HL-60 (cell line): ENCODE measurements around the gene EHF.

Experiments
- DNase-seq, 2 experiments: peaks; one replicate each; pipeline ENCODE4 v3.0.0-alpha.2; 2010 to 2020; ENCODE audit warnings: low read depth in 1 of 2, low spot score in 1 of 2
- H3K27ac ChIP-seq: fragments of 250-450 bp; sonication (Bioruptor Pico); replicated peaks from 2 replicates; pipeline ENCODE4 v1.5.1; 2020; ENCODE audit warnings: mild to moderate bottlenecking, moderate library complexity
- H3K27me3 ChIP-seq: fragments of 250-450 bp; sonication (Bioruptor Pico); 2 replicates; pipeline ENCODE4 v1.5.1; 2021; ENCODE audit warnings: mild to moderate bottlenecking, moderate library complexity; ENCODE audit not compliant: insufficient read depth, poor library complexity, severe bottlenecking
- H3K4me3 ChIP-seq: replicated peaks from 2 replicates; pipeline ENCODE4 v1.5.1; 2011; ENCODE audit warnings: mild to moderate bottlenecking, control low read depth, low read length; ENCODE audit not compliant: insufficient read depth
- GABPA ChIP-seq: IDR thresholded peaks from 2 replicates; pipeline ENCODE4 v1.6.1; 2012; ENCODE audit warnings: low read depth
- POLR2AphosphoS5 ChIP-seq: IDR thresholded peaks from 2 replicates; pipeline ENCODE4 v1.6.1; 2012; ENCODE audit warnings: low read depth
- SPI1 ChIP-seq: IDR thresholded peaks from 2 replicates; pipeline ENCODE4 v1.6.1; 2012; ENCODE audit warnings: low read depth, mild to moderate bottlenecking, borderline replicate concordance
- TF ChIP-seq, protein P1 (sequence below): IDR thresholded peaks from 2 replicates; pipeline ENCODE4 v1.6.1; 2012; ENCODE audit warnings: low read depth; ENCODE audit not compliant: insufficient replicate concordance
- TF ChIP-seq, protein P2 (sequence below): IDR thresholded peaks from one replicate; pipeline ENCODE4 v1.5.1; 2011; ENCODE audit warnings: low read length, control low read depth, inconsistent platforms; ENCODE audit not compliant: insufficient read depth

The EHF gene

DNA sequence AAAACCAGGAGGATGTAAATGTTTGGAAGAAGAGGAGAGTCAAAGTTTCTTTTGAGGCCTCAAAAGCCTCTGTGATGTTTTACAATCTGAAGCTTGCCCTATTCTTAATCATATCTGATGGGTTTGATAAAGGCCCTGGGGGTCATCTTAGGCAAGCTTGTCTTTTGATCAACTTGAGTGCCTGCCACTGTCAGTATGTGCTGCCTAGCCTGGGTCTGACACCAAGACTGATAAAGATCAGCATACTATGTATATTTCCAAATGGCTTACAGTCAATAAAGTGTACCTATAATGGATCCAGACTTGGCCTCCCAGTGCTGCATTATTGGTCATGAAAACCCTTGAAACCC, 12.7 kb downstream of the EHF start:
- Histone ChIP-seq H3K27ac (no peak overlapping the region), H3K4me3 (no peak overlapping the region), H3K27me3 (no peaks in the 10 kb centered on the region)
- TF ChIP-seq POLR2AphosphoS5 (no peak), SPI1 (no peak), GABPA (no peak)
- TF ChIP-seq, protein P1, sequence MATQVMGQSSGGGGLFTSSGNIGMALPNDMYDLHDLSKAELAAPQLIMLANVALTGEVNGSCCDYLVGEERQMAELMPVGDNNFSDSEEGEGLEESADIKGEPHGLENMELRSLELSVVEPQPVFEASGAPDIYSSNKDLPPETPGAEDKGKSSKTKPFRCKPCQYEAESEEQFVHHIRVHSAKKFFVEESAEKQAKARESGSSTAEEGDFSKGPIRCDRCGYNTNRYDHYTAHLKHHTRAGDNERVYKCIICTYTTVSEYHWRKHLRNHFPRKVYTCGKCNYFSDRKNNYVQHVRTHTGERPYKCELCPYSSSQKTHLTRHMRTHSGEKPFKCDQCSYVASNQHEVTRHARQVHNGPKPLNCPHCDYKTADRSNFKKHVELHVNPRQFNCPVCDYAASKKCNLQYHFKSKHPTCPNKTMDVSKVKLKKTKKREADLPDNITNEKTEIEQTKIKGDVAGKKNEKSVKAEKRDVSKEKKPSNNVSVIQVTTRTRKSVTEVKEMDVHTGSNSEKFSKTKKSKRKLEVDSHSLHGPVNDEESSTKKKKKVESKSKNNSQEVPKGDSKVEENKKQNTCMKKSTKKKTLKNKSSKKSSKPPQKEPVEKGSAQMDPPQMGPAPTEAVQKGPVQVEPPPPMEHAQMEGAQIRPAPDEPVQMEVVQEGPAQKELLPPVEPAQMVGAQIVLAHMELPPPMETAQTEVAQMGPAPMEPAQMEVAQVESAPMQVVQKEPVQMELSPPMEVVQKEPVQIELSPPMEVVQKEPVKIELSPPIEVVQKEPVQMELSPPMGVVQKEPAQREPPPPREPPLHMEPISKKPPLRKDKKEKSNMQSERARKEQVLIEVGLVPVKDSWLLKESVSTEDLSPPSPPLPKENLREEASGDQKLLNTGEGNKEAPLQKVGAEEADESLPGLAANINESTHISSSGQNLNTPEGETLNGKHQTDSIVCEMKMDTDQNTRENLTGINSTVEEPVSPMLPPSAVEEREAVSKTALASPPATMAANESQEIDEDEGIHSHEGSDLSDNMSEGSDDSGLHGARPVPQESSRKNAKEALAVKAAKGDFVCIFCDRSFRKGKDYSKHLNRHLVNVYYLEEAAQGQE: no peak
- TF ChIP-seq, protein P2, sequence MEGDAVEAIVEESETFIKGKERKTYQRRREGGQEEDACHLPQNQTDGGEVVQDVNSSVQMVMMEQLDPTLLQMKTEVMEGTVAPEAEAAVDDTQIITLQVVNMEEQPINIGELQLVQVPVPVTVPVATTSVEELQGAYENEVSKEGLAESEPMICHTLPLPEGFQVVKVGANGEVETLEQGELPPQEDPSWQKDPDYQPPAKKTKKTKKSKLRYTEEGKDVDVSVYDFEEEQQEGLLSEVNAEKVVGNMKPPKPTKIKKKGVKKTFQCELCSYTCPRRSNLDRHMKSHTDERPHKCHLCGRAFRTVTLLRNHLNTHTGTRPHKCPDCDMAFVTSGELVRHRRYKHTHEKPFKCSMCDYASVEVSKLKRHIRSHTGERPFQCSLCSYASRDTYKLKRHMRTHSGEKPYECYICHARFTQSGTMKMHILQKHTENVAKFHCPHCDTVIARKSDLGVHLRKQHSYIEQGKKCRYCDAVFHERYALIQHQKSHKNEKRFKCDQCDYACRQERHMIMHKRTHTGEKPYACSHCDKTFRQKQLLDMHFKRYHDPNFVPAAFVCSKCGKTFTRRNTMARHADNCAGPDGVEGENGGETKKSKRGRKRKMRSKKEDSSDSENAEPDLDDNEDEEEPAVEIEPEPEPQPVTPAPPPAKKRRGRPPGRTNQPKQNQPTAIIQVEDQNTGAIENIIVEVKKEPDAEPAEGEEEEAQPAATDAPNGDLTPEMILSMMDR: no peak
- no peak for DNase-seq

DNA sequence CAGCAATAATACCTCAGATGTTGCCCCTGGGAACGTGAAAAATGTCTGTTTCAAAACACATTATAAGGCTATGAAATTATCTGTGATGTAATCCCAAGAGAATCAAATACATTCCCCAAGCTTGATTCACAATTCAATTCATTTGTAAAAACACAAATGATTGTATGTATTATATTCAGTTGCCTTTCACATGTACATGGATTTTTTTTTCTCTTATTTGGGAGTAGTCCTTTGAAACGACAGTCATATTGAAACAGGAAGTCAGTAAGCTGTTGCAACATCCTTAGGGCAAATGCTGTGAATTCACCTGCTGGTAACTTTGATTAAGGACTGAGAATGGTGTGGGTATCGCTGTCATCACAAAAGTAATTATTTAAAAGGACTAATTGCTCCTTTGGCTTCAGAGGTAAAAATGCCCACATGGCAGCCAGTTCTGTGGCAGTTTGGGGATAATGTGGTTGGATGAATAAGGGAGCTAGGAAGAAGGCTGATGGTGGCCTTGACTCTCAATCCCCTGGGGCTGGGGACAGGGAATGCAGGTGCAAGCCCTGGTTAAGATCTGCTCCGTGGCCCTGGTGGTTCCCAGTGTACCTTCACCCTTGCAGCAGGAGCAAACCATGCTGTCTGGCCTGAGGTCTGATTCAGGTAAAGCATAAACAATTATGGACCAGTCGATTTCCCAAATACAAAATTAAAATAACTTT, 13.2 kb downstream of the EHF start:
- no peak overlapping the region for H3K27ac ChIP-seq
- DNase-seq: peak; percentile 63 to 65
- H3K4me3 ChIP-seq: no peak overlapping the region
- no peaks in the 10 kb centered on the region for H3K27me3 ChIP-seq
- TF ChIP-seq, protein P1: no peak
- TF ChIP-seq SPI1 (peak; percentile 94), GABPA (no peak)

DNA sequence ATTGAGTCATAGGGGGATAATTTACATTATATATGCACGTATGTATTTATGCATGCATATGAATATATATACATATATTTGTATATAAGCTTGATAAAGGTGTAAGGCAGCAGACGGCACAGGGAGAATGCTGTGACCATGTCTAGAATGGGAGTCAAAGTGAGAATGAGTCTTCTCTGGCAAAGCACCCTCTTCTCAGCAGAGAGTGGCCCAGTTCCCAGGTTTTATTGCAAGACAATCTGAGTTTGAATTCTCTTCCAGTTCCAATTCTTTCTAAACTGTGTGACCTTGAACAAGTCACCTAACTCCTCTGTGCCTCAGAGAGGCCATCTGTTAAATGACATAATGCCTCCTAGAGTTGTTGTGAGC, 13.8 kb downstream of the EHF start:
- Histone ChIP-seq H3K27ac (no peak overlapping the region), H3K27me3 (no peaks in the 10 kb centered on the region), H3K4me3 (no peak overlapping the region)
- no peak for DNase-seq
- TF ChIP-seq POLR2AphosphoS5: no peak
- no peak for TF ChIP-seq SPI1
- TF ChIP-seq, protein P2: no peak
- TF ChIP-seq GABPA: no peak
- TF ChIP-seq, protein P1: no peak
